HG02763 (cell line): Measurements from ENCODE around the gene SDHD.

Experiments
- ATAC-seq: cut with Tn5 transposase; IDR thresholded peaks from one replicate; pipeline ENCODE4 v1.9.1; 2021; ENCODE audit warnings: mild to moderate bottlenecking, moderate library complexity; ENCODE audit not compliant: unreplicated experiment

The SDHD gene

DNA sequence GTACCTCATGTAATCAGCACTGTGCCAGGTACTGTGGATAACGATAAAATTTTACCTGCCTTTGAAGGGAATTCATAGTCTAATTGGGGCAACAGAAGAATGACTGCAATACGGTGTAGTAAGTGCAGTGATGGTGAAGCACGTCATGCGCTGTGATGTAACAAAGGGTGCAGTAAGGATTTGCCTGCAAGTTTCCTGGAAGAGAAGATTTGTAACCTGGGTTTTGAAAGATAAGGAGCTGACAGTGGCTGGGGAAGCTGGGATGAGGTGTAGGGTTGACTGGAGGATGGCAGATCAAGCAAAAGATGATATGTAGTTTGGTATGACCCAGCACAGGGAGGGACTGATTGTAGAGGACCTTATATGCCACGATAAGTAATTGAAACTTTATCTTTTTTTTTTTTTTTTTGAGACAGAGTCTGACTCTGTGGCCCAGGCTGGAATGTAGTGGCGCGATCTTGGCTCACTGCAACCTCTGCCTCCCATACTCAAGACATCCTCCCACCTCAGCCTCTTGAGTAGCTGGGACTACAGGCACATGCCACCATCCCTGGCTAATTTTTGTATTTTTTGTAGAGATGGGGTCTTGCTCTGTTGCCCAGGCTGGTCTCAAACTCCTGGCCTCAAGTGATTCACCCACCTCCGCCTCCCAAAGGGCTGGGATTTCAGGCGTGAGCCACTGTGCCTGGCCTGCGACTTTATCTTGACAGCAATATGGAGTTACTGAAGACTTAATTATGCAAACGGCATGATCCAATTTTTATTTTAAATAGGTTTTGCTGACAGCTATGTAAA lies 11.3 kb downstream of the SDHD start:
- no peak for ATAC-seq

- no peak for ATAC-seq
Observed at GRCh38 chr11:112100462-112100861, 13.8 kb downstream of the SDHD start.

GRCh38 chr11:112103446-112103845 lies 16.8 kb downstream of the SDHD start:
- no peak for ATAC-seq

DNA sequence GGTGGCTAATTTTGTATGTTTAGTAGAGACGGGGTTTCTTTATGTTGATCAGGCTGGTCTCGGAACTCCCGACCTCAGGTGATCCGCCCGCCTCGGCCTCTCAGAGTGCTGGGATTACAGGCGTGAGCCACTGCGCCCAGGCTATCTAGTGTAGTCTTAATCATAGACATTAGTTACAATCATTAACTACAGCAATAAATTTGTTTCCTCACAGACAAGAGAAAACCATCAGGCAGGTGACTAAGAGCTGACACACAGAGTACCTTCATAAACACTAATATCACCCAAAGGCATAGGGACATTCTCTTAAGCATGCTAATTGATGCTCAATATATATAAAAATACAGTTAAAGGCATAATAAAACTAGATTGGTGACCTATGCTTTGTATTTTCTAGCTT lies 19.4 kb downstream of the SDHD start:
- ATAC-seq, result no peak

DNA sequence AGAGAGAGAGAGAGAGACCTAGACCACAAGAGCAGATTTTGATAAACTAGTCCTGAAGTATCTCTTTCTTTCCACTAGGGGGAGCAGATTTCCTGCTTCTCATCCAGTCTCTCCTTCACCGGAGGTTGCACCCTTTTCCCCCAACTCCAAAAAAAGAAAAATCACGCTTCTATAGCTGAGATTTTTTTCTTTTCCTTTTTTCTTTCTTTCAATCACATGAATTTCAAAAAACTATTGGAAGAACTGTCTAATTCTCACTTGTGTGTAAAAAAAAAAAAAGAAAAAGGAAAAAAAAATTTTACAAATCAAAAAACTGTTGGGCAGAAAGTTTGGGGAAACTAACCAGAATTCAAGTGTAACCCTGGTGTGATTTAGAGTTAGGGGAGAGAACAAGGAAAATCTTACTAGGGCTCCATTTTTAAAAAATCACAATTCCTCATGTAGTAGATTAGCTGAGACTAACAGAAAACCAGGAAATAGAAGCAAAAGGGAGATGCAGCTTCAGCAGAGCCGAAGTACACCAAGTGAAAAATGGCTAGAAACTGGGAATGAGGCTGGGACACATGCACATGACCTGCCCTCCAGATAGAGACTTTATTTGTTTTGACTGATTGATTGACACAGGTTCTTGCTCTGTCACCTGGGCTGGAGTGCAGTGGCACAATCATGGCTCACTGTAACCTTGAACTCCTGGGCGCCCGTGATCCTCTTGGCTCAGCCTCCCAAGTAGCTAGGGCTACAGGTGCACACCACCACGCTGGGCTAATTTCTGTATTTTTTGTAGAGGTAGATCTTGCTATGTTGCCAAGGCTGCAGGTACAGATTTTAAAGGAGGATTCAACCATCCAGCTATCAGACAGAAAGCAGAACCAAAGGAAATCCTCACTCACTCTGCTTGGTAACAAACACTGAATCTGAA lies 27.1 kb downstream of the SDHD start:
- no peak for ATAC-seq

- no peak for ATAC-seq
Observed at GRCh38 chr11:112114460-112114859, 27.8 kb downstream of the SDHD start.

DNA sequence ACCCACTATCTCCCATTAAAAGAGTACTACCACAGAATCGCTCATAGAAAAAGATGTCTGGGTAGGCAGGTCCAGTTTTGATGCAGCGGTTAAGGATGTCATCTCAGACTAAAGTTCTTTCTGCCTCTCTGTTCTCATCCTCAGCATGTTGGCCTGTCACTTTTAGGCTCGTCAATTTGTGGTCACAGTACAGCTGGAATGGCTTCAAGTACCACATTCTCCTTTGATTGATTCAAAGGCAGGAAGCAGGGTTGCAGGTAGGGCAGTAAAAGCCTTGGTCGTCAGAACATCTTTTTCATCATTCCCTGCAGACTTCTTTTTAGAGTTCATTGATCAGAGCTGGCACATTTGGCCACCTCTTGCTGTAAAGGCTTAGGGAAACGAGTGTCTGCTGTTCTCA lies 28.7 kb downstream of the SDHD start:
- ATAC-seq, result no peak

DNA sequence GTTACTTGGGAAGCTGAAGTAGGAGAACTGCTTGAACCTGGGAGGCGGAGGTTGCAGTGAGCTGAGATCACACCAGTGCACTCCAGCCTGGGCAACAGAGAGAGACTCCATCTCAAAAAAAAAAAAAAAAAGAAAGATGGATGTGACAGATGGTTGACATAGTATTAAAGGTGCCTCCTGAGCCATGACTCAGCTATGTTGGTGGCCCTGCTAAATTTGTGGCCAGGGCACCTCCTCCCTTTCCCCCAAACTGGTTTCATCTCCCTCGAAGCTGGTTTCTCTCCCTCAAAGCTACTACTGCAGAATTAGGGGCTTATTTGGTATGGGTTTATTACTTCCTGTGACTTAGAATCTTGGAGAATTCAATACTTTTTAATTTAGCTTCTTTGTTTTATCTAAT lies 31.5 kb downstream of the SDHD start:
- ATAC-seq, result no peak

GRCh38 chr11:112121981-112122615 lies 35.4 kb downstream of the SDHD start:
- ATAC-seq, result no peak

DNA sequence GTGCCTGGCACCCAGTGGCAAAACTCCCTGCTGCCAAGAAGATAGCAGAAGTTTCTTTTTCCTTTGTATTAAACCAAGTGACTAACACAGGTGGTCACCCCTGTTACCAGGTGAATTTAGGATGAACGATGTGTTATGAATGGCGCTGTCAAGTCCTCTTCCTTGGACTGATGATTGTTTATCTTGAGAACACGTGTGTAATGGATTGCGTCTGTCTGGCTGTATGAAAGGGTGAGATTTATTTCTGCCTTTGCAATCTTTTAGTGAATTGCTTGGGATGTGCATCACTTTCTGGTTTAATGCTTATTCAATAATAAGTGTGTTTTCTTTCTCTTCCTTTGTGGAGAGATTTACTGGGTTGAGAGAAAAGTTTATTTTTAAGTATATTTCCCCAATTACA lies 36.5 kb downstream of the SDHD start:
- no peak for ATAC-seq

DNA sequence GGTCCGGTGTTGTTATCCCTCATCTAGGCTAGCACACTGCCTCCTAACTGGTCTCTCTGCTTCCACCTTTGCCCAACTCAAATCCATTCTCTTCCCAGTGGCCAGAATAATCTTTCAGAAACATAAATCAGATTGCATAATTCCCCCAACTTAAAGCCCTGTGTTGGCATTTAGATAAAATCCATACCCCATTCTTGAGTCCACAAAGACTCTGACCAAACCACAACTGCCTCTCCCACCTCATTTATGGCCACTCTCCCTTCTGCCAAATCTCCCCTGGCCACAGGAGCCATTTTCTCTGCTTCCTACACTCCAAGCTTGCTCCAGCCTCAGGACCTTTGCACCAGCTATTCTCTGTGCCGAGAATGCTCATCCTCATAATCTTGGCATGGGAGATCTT lies 40.4 kb downstream of the SDHD start:
- ATAC-seq, result no peak

DNA sequence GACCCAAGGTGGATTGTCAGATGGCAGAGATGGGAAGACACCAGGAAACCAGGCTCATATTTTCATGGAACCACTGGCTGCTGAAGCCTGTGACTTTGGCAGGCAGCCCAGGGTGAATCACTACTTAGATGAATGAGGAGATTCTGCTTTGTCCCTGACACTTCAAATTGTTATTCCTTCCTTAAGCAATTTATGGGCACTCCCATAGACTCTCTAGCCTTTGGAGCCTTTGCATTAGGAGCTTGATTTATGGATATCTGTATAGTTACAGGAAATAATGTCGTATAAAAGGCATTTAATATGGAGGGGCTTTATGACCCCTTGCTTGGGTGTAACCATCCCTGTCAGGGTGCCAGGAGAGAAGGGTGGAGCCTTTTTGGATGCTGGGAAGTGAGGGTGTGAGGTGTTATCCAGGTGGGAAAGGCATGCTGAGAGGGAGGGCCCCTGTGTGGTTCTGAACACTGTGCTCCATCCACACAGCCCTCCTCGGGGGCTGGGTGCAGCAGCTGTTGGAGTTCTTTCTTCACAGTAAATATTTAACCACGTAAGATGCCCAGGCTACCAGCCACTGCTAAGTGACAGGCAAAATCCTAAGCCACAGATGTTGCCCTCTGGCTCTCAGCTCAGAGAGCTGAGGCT lies 41.9 kb downstream of the SDHD start:
- ATAC-seq, result no peak

- ATAC-seq, result no peak
Observed at GRCh38 chr11:112129656-112130055, 43.0 kb downstream of the SDHD start.

DNA sequence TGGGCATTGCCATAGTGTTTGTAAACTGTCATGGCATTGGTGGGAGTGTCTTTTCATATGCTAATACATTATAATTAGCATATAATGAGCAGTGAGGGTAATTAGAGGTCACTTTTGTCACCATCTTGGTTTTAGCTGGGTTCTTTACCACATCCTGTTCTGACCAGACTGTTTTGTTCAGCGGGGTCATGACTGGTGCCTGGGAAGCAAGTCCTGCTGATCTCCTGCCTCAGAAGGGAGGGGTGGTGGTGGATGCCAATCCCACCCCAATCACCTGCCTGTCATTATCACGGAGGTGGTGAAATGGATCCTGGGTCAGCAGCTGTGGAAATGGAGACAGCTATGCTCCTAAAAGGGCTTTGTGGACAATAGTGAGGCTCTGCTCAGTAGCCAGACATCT lies 46.1 kb downstream of the SDHD start:
- ATAC-seq, result no peak

- no peak for ATAC-seq
Observed at GRCh38 chr11:112134473-112134872, 47.8 kb downstream of the SDHD start.

DNA sequence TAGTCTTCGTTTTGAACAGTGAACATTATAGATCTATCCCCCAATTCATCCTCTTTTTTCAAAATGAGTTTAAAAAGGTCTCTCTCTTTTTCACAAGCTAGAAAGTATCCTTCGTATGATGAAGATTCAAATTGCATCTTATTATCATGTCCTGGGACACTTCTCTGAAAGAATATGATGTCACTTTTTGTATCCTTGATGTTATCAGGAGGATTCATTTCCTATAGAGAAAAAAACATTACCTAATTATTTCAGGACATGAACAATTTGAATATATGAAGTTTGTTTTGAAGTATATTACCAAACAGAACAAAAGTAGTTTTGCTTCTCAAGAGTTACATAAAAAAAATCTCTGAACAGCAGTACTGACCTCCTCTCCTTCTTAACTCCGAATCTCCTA lies 56.9 kb downstream of the SDHD start:
- ATAC-seq, result no peak
